HG03571 (cell line): ENCODE measurements around the gene PAX5.

Experiments
- ATAC-seq: cut with Tn5 transposase; IDR thresholded peaks from one replicate; pipeline ENCODE4 v1.9.1; 2021; ENCODE audit not compliant: unreplicated experiment

Gene PAX5

DNA sequence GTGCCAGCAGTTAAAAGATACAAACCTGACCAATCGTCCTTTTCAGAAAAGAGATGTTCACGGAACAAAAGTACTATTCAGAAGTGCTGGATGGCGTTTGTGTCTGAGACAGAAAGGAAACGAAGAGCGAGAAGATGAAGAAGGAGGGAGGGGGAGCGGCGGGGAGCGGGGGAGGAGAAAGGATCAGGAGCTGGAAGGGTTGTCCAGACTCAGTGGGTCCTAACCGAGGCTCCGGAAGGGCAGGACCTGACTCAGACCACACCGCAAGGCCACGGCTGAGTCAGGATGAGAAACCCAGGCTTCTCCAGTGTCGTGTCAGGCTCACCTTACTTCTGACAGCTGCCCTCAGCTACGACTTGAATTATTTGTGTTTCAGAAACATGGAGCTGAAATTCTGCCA, 46.2 kb downstream of the PAX5 start:
- ATAC-seq: no peak

- no peak for ATAC-seq
These were observed 46.7 kb downstream of the PAX5 start for GRCh38 chr9:36987409-36987808.

DNA sequence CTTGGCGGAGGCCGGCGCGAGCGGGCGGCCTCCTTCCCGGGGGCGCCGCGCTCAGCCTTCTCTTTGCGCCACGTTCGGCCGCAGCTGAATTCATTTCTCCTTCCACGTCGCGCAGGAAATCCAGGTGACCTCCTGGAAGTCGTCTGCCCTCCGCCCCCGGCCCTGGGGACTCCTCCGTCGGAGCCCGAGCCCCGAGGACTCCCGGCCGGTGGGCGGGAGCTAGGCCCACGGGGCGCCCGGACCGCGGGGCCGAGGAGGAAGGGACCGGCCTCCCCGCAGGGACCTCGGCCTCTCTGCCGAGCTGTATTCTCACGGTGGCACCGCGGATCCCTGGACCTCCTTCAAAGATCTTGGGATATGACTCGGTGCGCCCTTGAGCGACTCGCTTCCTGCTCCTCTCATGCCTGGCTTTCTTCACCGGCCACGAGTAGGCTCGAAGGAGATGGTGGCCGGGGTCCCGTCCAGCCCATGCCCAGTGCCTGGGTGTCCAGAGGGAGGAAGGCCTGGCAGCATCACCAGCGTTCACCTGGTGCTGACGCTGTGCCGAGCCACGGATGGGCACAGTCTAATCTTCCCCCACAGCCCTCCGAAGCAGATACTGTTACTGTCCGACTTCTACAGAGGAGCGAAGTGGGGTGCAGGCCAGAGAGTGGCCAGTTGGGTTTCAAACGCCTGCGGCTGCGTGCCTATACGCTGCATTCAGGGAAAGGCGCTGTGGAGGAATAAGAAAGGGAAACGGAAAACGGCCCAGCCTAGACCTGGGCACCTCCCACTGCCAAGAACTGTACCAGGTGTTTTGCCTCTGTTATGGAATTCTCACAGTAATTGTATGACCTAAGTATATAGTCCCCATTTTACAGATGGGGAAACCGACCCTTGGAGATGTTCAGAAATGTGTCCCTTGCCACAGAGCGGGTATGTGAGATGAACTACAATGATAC, 47.3 kb downstream of the PAX5 start:
- no peak for ATAC-seq

DNA sequence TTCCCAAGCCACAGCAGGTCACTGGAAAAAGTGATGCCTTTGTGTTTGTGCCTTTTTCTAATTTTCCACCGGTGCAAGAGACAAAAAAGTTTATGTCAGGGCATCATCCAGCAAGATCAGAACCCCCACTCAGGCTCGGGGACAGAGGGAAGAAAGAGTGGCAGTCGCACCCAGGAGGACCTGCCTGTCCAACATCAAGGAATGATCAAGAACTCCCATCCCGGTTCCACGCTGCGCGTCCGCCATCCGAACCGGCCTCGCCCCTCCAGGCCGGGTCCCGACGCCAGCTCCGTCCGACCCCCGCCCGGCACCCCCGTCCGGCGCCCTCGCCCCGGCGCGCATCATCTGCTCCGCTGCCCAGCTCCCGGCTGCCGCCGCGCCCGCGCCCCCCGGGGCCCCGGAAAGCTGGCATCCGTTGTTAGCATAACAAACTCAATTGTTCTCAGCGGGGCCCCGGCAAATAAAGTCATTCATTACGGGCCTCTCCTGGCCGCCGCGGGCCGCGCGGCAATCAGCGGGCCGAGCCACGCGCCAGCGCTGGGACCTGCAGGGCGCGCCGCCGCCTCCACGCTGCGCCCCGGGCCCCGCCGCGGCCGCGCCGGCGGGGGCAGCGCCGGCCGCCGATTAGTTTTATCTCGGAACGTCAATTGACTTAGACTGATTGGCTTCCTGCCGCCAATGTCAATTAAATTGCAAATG, 48.1 kb downstream of the PAX5 start:
- no peak for ATAC-seq

DNA sequence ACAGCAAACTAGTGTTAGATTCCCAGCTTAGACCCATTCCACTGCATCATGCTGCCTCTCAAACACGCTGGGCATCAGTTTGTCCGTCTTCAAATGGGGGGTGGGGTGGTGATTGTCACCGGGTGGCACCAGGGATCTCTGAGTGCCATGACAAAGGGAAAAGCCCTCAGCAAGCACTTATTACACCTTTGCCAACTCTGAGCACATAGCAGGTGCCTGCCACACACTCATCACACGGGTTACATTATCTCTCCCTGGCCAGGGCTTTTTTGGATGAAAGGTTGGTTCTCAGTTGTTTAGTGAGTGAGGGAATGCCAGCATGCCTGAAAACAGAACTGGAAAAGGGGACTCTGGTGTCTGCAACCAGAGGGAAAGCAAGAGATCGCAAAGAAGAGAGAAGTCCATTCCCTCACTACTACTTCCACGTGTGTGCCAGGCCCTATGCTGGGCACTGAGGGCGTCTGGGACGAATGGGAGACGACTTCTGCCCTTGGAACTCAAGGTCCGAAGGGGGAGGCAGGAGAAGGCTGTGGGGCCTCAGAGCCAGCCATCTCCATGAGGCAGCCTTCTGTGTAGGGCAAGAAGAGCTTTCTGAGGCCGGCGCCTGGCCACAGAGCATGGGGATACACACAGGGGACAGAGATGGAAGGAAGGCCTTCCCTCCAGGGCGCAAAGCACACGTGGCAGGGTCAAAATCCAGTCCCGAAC, 48.9 kb downstream of the PAX5 start:
- ATAC-seq: no peak

DNA sequence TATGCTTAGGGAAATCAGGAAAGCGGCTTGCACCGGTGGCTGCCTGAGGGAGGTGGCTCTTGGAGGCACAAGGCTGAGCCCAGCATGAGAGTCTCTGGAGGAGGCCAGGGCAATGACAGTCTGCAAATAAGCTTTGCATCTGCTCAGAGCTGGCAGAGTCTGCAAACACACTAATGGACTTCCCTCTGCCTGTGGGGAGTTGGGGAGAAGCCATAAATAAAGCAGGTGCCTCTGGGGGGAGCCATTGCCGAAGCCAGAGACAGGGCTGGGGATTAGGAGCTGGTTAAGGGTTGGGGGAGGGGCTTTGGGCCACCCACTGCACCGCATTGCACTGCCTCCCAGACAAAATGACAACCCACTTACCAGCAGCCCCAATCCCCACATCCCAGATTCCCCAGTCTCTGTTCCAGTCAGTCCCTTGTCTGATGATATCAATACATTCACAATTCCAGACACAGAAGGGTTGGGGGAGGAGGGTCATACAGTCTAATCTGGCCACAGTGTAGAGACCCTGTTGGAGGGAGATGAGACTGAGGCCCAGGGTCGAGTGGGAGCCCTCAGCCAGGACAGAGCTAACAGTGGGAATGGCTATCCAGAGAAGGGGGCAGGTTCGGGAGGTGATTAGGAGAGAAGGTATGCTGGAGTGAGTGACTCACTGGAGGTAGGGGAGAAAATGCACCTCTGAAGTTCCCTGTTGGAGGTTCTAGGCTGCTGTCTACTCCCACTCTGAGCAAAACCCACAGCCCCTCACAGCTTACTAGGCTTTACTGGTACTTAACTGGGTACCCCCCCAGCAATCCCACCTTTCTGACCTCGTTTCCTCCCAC, 53.7 kb downstream of the PAX5 start:
- no peak for ATAC-seq

DNA sequence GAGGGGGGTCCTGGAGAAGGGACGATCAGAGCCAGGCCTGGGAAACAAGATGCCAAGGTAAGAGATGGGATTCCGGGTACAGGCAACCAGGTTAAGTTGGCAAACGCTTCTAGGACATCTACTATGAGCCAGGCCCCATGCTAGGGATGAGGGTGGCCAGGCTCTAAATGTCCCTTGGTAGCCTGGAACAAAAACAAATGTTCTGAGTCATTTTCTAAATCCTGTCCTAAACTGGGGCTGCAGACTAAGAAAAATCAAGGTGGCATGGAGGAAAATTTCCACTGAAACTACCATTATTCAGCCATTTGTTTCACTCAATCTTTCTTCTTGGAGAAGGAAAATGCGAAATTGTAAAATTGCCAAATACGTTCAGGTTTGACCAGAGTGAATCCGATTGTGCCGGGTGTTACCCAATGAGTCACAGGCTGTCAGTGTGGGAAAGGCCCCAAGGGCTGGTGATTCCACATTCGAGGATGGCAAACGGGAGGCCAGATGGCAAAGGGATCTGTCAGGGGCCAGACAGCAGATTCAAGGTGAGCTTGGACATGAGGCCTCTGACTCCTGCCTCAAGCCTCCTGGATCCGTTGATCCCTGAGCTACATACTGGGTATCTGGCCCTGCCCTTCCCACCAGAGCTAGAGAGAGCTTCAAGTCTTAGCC, 57.6 kb downstream of the PAX5 start:
- no peak for ATAC-seq

GRCh38 chr9:36974731-36975130, 59.3 kb downstream of the PAX5 start:
- no peak for ATAC-seq

DNA sequence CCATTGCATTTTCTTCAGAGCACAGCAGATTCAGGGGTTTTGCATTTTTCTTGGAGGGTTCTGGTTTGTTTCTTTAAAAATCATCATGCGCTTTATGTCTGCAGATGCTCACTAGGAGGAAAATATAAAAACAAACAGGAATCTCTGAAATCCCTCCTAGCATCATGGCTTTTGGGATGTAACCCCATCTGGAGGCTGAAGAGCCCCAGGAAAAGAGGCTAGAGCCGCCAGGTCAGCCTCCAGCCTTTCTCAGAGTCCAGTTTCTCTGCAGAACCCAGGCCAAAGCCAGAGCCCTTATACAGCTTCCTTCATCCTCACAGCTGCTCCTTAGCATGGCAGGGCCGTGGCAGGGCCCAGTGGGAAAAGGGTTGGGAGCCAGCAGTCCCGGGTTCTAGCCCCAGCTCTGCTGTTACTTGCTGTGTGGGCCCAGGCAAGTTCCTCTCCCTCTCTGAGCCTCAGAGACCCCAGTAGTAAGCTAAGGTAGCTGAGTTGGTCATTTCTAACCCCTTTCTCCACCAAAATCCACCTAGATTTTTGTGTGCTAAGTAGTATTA, 62.1 kb downstream of the PAX5 start:
- no peak for ATAC-seq

DNA sequence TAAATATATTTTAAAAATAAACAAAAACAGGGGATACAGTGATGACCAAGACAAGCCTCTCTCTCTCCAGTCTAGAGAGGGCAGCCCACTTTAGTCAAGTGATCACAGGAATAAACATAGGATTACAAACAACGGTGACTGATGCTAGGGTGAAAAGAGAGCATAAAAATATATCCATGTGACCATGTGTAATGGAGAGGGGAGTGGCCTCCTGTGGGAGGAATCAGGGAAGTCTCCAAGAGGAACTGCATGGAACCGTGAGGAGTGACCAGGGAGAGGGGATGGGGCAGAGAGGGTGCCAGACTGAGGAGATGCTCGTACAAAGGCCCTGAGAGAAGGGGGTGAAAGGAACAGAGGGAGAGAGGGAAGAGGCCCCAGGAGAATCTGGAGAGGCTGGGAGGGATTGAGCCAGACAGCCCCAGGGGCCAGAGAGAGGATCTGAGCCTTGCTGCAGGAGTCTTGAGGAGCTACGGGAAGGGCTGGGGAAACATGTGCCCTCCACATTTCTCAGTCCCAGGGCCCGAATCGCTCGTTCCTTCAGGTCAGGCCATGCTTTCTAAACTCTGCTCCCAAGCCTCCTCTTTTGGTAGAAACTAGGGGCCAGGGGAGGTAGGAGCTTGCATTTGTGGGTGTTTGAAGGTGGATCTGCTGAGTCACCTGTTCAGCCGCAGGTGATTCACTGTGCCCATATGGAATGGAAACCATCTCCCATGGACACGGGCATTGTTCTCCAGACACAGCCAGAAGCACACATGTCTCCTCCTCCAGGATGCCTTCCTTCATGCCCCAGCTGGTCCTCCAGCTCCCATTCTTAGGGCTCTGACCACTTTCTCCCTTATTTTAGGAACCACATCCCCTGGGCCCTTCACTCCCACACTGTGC, 63.8 kb downstream of the PAX5 start:
- ATAC-seq: no peak

- ATAC-seq: no peak
These were observed 64.8 kb downstream of the PAX5 start for GRCh38 chr9:36969216-36969771.

DNA sequence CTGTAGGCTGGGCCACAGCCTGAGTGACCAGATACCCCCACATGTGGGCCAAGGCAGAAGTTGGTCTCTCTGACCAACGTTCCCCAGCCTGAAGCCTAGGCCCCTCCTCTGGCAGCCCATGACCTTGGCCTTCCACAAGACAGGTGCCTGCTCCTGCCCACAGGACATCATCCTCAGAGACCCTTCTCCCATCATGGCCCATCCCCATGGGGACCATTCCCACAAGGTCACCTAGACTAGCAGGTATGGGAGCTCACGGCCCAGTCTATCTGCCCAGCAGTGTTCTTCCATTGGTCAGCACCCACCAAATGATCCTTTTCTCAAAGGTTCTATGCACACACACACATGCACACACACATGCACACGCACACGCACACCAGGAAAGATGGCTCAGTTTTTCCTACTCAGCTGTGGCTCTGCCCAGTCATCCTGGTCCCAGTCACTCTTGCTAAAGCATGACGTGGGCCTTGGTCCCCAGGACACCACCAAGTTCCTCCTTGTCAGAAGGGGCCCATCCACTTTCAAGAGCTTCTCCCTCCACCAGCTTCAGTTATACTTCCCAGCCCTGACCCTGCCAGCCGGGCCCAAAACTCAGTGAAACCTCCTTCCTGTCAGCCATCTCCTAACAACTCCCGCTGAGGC, 65.4 kb downstream of the PAX5 start:
- no peak for ATAC-seq

- no peak for ATAC-seq
These were observed 66.1 kb downstream of the PAX5 start for GRCh38 chr9:36967997-36968396.

DNA sequence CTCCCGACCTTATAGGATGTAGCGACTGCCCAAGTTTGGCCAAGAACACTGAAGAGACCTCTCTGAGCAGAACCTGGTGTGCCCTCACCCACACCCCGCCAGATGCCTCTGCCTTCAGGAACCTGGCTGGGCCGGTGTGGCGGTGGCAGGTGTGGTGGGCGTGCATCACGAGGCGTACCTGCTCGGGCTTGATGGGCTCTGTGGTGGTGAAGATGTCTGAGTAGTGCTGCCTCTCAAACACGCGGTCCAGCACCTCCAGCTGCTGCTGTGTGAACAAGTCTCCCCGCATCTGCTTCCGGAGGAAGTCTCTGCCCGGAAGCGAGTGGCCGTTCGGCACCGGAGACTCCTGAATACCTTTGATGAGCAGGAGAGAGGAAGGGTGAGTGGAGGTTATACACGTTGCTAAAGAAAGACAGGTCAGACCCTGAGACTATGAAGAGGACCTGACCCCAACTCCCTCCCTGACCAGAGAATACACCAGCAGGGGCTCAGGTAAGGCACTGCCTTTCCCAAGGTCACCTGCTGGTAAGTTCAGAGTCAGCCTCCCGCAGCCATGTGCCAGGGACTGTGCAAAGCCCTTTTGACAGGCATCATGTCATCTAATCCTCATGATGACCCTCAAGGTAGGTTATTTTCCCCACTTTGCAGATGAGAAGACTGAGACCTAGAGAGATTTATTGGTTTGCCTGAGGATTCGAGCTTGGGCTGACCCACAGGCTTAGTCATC, 67.5 kb downstream of the PAX5 start:
- ATAC-seq: no peak

DNA sequence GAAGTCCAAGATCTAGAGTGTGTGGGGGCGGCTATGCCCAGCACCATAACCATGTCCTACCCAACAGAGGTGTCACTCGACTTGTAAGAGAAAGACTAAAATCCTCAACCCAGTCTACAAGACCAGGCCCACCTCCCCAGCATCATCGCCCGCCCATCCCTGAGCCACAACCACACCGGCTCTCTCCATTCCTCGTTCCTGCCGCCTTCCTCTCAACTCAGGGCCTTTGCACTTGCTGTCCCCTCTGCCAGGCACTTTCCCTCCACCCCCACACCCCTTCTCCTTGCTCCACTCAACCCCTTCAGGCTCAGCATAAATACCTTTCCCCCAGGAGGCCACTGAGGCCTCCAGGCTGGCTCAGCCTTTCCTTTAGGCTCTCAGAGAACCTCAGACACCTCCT, 69.3 kb downstream of the PAX5 start:
- no peak for ATAC-seq

GRCh38 chr9:36963346-36963745, 70.7 kb downstream of the PAX5 start:
- ATAC-seq: no peak

GRCh38 chr9:36962691-36963090, 71.4 kb downstream of the PAX5 start:
- no peak for ATAC-seq
